Esophagus squamous epithelium (tissue), 4 donors: ENCODE data around the gene LMNA.

Experiments
- POLR2A ChIP-seq, 4 donors: fragments of 450-650 bp; IDR thresholded peaks; one replicate each; pipeline ENCODE4 v1.6.1; 2017; ENCODE audit warnings: antibody characterized with exemption in 4 of 4, mild to moderate bottlenecking in 4 of 4, moderate library complexity in 3 of 4
- TF ChIP-seq, protein P1 (sequence below), 6 experiments: fragments of 450-650 bp in 4 of 6; fragments of 200-600 bp in 2 of 6; sonication (generic) in 2 of 6; IDR thresholded peaks; one replicate each; pipeline ENCODE4 v1.5.1; 2016 to 2019; ENCODE audit warnings: antibody characterized with exemption in 6 of 6, mild to moderate bottlenecking in 4 of 6, moderate library complexity in 4 of 6

DNA sequence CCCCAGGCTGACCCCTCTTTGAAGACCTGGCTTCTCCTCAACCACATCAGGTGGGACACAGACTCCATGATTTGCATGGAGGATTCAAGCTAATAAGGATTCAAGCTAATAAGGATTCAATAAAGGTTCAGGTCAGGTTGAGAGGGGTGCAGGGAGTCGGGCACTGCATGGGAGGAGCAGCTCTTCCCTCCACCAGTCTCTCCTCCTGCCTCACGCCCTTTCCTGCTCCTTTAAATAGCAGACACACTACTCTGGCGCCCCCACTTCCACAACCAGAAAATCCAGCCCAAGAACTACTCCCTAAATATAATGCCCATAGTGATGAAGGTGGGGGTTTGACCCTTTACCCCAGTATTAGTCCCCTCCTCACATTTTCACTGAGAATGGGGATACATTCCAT, 39.3 kb upstream of the LMNA start:
- no peak for TF ChIP-seq POLR2A (IDR thresholded peaks at IDR 0.05)
- TF ChIP-seq, protein P1, sequence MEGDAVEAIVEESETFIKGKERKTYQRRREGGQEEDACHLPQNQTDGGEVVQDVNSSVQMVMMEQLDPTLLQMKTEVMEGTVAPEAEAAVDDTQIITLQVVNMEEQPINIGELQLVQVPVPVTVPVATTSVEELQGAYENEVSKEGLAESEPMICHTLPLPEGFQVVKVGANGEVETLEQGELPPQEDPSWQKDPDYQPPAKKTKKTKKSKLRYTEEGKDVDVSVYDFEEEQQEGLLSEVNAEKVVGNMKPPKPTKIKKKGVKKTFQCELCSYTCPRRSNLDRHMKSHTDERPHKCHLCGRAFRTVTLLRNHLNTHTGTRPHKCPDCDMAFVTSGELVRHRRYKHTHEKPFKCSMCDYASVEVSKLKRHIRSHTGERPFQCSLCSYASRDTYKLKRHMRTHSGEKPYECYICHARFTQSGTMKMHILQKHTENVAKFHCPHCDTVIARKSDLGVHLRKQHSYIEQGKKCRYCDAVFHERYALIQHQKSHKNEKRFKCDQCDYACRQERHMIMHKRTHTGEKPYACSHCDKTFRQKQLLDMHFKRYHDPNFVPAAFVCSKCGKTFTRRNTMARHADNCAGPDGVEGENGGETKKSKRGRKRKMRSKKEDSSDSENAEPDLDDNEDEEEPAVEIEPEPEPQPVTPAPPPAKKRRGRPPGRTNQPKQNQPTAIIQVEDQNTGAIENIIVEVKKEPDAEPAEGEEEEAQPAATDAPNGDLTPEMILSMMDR (IDR thresholded peaks at IDR 0.05): no peak
